Testis (tissue), 3 donors: Measurements from ENCODE around the gene STXBP1. TPM values are rescaled to one million over a fixed set of nuclear protein-coding genes. Genes with fewer than 3 reads are reported as not detected.

Experiments used
- DNase-seq: peaks from one replicate; pipeline ENCODE4 v3.0.0-alpha.2; 2019
- H3K27ac ChIP-seq, 2 donors: fragments of 200-600 bp; sonication (generic); one replicate each; pipeline ENCODE4 v1.5.1; 2019
- H3K27me3 ChIP-seq: fragments of 200-600 bp; sonication (generic); one replicate; pipeline ENCODE4 v1.5.1; 2019
- H3K36me3 ChIP-seq: fragments of 200-600 bp; sonication (generic); one replicate; pipeline ENCODE4 v1.5.1; 2017; ENCODE audit warnings: low read depth; ENCODE audit errors: missing control alignments
- H3K4me1 ChIP-seq: fragments of 200-600 bp; sonication (generic); one replicate; pipeline ENCODE4 v1.5.1; 2019
- H3K4me3 ChIP-seq, 2 donors: fragments of 200-600 bp; sonication (generic); one replicate each; pipeline ENCODE4 v1.5.1; 2017 to 2019
- H3K9me3 ChIP-seq: fragments of 200-600 bp; sonication (generic); one replicate; pipeline ENCODE4 v1.5.1; 2017
- POLR2A ChIP-seq: fragments of 450-650 bp; IDR thresholded peaks from one replicate; pipeline ENCODE4 v1.6.1; 2017; ENCODE audit warnings: antibody characterized with exemption, mild to moderate bottlenecking, moderate library complexity
- WGBS, 2 donors: methylation state at CpG; one replicate each; pipeline ENCODE4 v1.1.5; 2018; 5-methylcytosine and 5-hydroxymethylcytosine counted together
- intact Hi-C: fragments of 100-400 bp; cut with DNase I; formaldehyde crosslinking; loops from one replicate; pipeline ENCODE4 v1.15.1; 2023; ENCODE audit warnings: low total_unique reads
- polyA plus RNA-seq: library from polyadenylated mRNA; stranded (reverse); fragments of 350-450 nt; fragmentation: Illumina TruSeq; extraction: RNeasy Lipid Tissue Mini Kit (QIAGEN cat#74804); gene quantifications from one replicate; pipeline ENCODE4 v1.2.3, GENCODE V29; 2014; ENCODE audit warnings: low read depth, low replicate concordance; ENCODE audit not compliant: insufficient read depth
- total RNA-seq, 2 donors: library from RNA; depleted of rRNA; stranded (reverse); fragments of >200 nt; gene quantifications; one replicate each; pipeline ENCODE4 v1.2.3, GENCODE V29; 2016
- TF ChIP-seq, protein P1 (sequence below), 3 experiments: fragments of 450-650 bp in 2 of 3; fragments of 200-600 bp in 1 of 3; sonication (generic) in 1 of 3; IDR thresholded peaks; one replicate each; pipeline ENCODE4 v1.5.1; 2016 to 2019; ENCODE audit warnings: antibody characterized with exemption in 3 of 3, mild to moderate bottlenecking in 2 of 3, moderate library complexity in 1 of 3

The STXBP1 gene
- total and polyA plus RNA-seq, 3 donors from 2014 or later, result 21.2 to 36.1 (median 33.1) TPM

DNA sequence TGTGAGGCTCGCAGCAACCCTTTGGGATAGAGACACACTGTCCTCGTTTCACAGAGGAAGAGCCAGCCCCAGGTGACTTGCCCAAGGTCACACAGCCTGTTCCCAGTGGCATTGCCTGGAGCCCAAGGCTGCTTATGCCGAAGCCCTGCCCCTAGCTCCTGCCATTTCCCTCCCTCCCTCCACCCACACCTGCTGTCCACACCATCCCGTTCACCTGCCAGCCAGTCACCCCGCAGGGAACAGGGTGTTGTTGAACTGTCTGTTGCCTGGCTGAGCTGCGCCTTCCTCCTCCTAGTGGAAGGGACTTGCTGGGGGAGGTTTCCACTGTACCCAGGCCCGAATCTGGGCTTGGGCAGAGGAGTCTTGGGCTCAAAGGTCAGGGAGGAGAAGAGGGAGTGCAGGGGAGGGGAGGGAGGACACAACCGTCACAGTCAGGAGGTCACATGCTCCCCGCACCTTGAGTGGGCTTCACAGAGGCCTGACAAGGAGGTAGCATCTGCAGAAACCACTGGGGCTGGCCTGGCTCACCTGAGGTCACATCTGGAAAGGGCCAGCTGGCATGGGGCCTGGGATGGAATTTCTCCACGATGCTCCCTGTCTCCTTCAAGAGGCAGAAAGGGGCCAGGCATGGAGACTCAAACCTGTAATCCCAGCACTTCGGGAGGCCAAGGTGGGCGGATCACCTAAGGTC, 110.1 kb downstream of the STXBP1 start:
- Histone ChIP-seq H3K27me3 (no peaks in the 10 kb centered on the region), H3K9me3 (no peaks in the 10 kb centered on the region), H3K27ac (no peak overlapping the region), H3K4me3 (no peak overlapping the region), H3K36me3 (no peaks in the 10 kb centered on the region), H3K4me1 (peaks cover 18% of the 10 kb centered on the region)
- intact Hi-C loops, result no loop called here
- DNase-seq, result no peak
- WGBS, 2 donors, result 58 to 69% methylated on average over 8 to 12 of the region's 12 CpGs
- TF ChIP-seq POLR2A, result no peak
- TF ChIP-seq, protein P1, sequence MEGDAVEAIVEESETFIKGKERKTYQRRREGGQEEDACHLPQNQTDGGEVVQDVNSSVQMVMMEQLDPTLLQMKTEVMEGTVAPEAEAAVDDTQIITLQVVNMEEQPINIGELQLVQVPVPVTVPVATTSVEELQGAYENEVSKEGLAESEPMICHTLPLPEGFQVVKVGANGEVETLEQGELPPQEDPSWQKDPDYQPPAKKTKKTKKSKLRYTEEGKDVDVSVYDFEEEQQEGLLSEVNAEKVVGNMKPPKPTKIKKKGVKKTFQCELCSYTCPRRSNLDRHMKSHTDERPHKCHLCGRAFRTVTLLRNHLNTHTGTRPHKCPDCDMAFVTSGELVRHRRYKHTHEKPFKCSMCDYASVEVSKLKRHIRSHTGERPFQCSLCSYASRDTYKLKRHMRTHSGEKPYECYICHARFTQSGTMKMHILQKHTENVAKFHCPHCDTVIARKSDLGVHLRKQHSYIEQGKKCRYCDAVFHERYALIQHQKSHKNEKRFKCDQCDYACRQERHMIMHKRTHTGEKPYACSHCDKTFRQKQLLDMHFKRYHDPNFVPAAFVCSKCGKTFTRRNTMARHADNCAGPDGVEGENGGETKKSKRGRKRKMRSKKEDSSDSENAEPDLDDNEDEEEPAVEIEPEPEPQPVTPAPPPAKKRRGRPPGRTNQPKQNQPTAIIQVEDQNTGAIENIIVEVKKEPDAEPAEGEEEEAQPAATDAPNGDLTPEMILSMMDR (IDR thresholded peaks at IDR 0.05), result no peak

DNA sequence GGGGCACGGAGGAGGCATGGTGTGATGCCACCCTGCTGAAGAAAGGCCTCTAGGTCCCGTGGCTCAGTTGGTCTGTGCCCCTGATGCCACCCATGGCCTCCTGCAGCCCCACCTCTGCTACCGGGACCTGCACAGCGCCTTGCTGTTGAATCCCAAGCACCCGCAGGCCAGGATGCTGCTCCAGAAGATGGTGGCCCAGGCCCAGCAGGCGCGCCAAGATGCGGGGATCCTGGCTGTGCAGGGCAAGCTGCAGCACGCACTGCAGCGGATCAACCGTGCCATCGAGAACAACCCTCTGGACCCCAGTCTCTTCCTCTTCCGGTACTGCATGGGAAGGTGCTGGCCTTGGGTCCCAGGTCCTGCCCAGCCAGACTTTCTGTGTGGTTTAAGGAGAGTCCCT, 110.9 kb downstream of the STXBP1 start:
- DNase-seq, result no peak
- intact Hi-C loops, result no loop called here
- Histone ChIP-seq H3K4me1 (peaks cover 18% of the 10 kb centered on the region), H3K4me3 (no peak overlapping the region), H3K27me3 (no peaks in the 10 kb centered on the region), H3K36me3 (no peaks in the 10 kb centered on the region), H3K9me3 (no peaks in the 10 kb centered on the region), H3K27ac (no peak overlapping the region)
- WGBS, 2 donors, result 97 to 98% methylated on average over 10 to 13 of the region's 13 CpGs
- TF ChIP-seq, protein P1 (IDR thresholded peaks at IDR 0.05), result no peak
- TF ChIP-seq POLR2A, result no peak

DNA sequence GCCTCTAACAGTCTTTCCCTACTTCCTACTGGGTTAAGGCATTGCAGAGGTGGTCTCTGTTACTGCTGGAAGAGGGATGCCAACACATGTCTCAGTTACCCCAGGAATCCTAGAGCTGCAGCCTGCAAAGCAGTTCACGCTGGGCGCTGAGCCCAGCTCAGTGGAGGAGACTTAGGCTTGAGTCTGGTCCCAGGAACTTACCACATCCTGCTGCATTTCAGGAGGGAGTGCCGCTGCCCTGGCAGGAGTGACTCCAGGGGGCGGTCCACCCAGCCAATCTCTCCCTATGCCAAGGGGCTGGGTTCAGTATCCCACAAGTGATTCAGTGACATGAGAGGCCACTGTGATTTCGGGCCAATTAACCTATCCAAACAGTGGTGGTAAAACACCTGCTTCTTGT, 111.4 kb downstream of the STXBP1 start:
- TF ChIP-seq, protein P1 (IDR thresholded peaks at IDR 0.05), result no peak
- no peak for TF ChIP-seq POLR2A
- H3K9me3 ChIP-seq, result no peaks in the 10 kb centered on the region
- H3K4me1 ChIP-seq, result peaks cover 18% of the 10 kb centered on the region
- H3K36me3 ChIP-seq, result no peaks in the 10 kb centered on the region
- H3K27ac ChIP-seq, result no peak overlapping the region
- intact Hi-C loops, result no loop called here
- WGBS, 2 donors, result 93 to 94% methylated on average over 5 of the region's 5 CpGs
- DNase-seq, result no peak
- H3K4me3 ChIP-seq, result no peak overlapping the region
- no peaks in the 10 kb centered on the region for H3K27me3 ChIP-seq

DNA sequence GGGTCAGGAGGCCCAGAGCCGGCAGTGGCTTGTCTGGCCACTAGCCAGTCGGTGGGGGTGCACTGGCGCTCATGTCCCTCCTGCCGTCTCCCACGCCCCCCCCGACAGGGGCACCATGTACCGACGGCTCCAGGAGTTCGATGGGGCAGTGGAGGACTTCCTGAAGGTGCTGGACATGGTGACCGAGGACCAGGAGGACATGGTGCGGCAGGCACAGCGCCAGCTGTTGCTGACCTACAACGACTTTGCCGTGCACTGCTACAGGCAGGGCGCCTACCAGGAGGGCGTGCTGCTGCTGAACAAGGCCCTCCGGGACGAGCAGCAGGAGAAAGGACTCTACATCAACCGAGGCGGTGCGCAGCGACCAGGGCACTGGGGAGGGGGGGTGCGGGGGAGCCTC, 111.9 kb downstream of the STXBP1 start:
- DNase-seq, result no peak
- Histone ChIP-seq H3K27me3 (no peaks in the 10 kb centered on the region), H3K9me3 (no peaks in the 10 kb centered on the region), H3K36me3 (no peaks in the 10 kb centered on the region), H3K27ac (peak overlapping the region; percentile 10 to 48), H3K4me1 (peaks cover 18% of the 10 kb centered on the region), H3K4me3 (no peak overlapping the region)
- TF ChIP-seq, protein P1 (IDR thresholded peaks at IDR 0.05), result no peak
- no peak for TF ChIP-seq POLR2A
- WGBS, 2 donors, result 32 to 44% methylated on average over 8 to 23 of the region's 23 CpGs
- intact Hi-C loops, result no loop called here

DNA sequence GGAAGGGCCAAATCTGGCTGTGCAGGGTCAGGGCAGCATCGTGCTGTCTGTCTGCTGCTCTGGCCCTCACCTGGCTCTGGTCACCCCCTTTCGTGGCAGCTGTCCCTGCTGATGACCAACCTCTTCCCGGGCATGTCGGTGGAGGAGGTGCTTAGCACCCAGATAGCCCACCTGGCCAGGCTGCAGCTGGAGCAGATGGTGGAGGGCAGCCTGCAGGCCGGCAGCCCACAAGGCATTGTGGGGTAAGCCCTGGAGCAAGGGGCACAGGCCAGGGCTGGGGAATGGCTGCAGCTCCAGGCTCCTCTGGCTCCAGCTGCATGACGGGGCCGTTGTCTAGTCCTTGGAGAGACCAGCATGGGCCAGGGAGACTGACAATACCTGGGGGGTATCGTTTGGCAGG, 114.8 kb downstream of the STXBP1 start:
- intact Hi-C loops, result no loop called here
- H3K27me3 ChIP-seq, result no peaks in the 10 kb centered on the region
- H3K27ac ChIP-seq, result no peak overlapping the region
- TF ChIP-seq POLR2A, result no peak
- TF ChIP-seq, protein P1 (IDR thresholded peaks at IDR 0.05), result no peak
- no peak overlapping the region for H3K4me3 ChIP-seq
- H3K36me3 ChIP-seq, result no peaks in the 10 kb centered on the region
- 53 to 66% methylated on average over 3 to 8 of the region's 8 CpGs for WGBS, 2 donors
- peaks cover 33% of the 10 kb centered on the region for H3K4me1 ChIP-seq
- no peak for DNase-seq
- H3K9me3 ChIP-seq, result no peaks in the 10 kb centered on the region
